Spleen (tissue), 11 donors: Measurements from ENCODE around the gene LRRC52. TPM values are rescaled to one million over a fixed set of nuclear protein-coding genes. Genes with fewer than 3 reads are reported as not detected.

Experiments
- DNase-seq: peaks from one replicate; pipeline ENCODE4 v3.0.0-alpha.2; 2020
- H3K27ac ChIP-seq, 8 donors: fragments of 200-600 bp; sonication (generic) in 7 of 8; 1 replicate in 4 of 8; 2 replicates in 4 of 8; pipeline versions ENCODE4 v1.5.0 to v1.8.0; 2016 to 2021; ENCODE audit warnings: inconsistent platforms in 4 of 8, mild to moderate bottlenecking in 4 of 8, moderate library complexity in 1 of 8
- H3K27me3 ChIP-seq, 7 donors: fragments of 200-600 bp; sonication (generic) in 6 of 7; replicated peaks in 1 of 7; 1 replicate in 4 of 7; 2 replicates in 3 of 7; pipeline versions ENCODE4 v1.5.0 to v1.8.0; 2016 to 2021; ENCODE audit warnings: inconsistent platforms in 3 of 7, mild to moderate bottlenecking in 1 of 7
- H3K36me3 ChIP-seq, 6 donors: fragments of 200-600 bp; sonication (generic) in 5 of 6; 1 replicate in 4 of 6; 2 replicates in 2 of 6; pipeline versions ENCODE4 v1.5.0 to v1.8.0; 2016 to 2021; ENCODE audit warnings: inconsistent platforms in 2 of 6
- H3K4me1 ChIP-seq, 6 donors: fragments of 200-600 bp; sonication (generic) in 5 of 6; 1 replicate in 3 of 6; 2 replicates in 3 of 6; pipeline versions ENCODE4 v1.5.0 to v1.8.0; 2016 to 2021; ENCODE audit warnings: inconsistent platforms in 3 of 6
- H3K4me3 ChIP-seq, 8 donors: fragments of 200-600 bp; sonication (generic) in 7 of 8; 1 replicate in 4 of 8; 2 replicates in 4 of 8; pipeline versions ENCODE4 v1.5.0 to v1.8.0; 2016 to 2021; ENCODE audit warnings: inconsistent platforms in 4 of 8, mild to moderate bottlenecking in 4 of 8, moderate library complexity in 2 of 8
- H3K9me3 ChIP-seq, 8 donors: fragments of 200-600 bp; sonication (generic) in 7 of 8; 1 replicate in 4 of 8; 2 replicates in 4 of 8; pipeline versions ENCODE4 v1.5.0 to v1.8.0; 2016 to 2021; ENCODE audit warnings: inconsistent platforms in 4 of 8
- POLR2A ChIP-seq, 3 donors: fragments of 450-650 bp; IDR thresholded peaks; one replicate each; pipeline ENCODE4 v1.5.1; 2017; ENCODE audit warnings: antibody characterized with exemption in 3 of 3, mild to moderate bottlenecking in 1 of 3
- POLR2AphosphoS5 ChIP-seq, 3 donors: sonication (generic); formaldehyde crosslinking; IDR thresholded peaks; one replicate each; pipeline ENCODE4 v1.5.1; 2017; ENCODE audit warnings: antibody characterized with exemption in 3 of 3
- WGBS, 5 donors: extraction: QIAGEN DNeasy Blood & Tissue Kit in 3 of 5; methylation state at CpG; one replicate each; pipeline versions ENCODE4 v1.1.5 to v1.1.7; 2013 to 2018; 5-methylcytosine and 5-hydroxymethylcytosine counted together
- intact Hi-C: fragments of 100-400 bp; cut with DNase I; formaldehyde crosslinking; loops from one replicate; pipeline ENCODE4 v1.15.0; 2023; ENCODE audit warnings: low total_unique reads
- polyA plus RNA-seq, 3 donors: library from polyadenylated mRNA; stranded (reverse); fragments of 200-250 nt; gene quantifications; one replicate each; pipeline ENCODE4 v1.2.1, GENCODE V29; 2013
- total RNA-seq, 7 donors: library from RNA; depleted of rRNA in 3 of 7; stranded (reverse); fragments of >200 nt in 3 of 7; fragmentation: NEBNext Ultra II Directional in 4 of 7; extraction: Animal tissue kit (Norgen Biotek cat#: 25700) in 4 of 7; gene quantifications; one replicate each; pipeline versions ENCODE4 v1.1.0 to v1.2.1, GENCODE V29; 2016 to 2021
- TF ChIP-seq, protein P1 (sequence below), 11 experiments: fragments of 200-600 bp in 7 of 11; fragments of 450-650 bp in 4 of 11; sonication (generic) in 4 of 11; IDR thresholded peaks in 8 of 11; conservative IDR thresholded peaks in 3 of 11; 1 replicate in 7 of 11; 2 replicates in 4 of 11; pipeline versions ENCODE4 v1.4.0 to v1.8.0; 2016 to 2021; ENCODE audit warnings: antibody characterized with exemption in 11 of 11, inconsistent platforms in 4 of 11, mild to moderate bottlenecking in 1 of 11
- donor health status: healthy with polysubstance abuse.
- donor health status: DM: no; HTN: no; CAD: no; lungs with moderate emphysema.
- donor health status: DM: no; HTN: no; CAD: no.
- donor health status: Bipolar disorder and iron deficiency.
- donor health status: healthy.
- donor health status: DM: no; HTN: no; CAD: no.
- donor health status: DM: yes; HTN: yes; CAD: no.

LRRC52 gene
- total and polyA plus RNA-seq, 10 donors: not detected

DNA sequence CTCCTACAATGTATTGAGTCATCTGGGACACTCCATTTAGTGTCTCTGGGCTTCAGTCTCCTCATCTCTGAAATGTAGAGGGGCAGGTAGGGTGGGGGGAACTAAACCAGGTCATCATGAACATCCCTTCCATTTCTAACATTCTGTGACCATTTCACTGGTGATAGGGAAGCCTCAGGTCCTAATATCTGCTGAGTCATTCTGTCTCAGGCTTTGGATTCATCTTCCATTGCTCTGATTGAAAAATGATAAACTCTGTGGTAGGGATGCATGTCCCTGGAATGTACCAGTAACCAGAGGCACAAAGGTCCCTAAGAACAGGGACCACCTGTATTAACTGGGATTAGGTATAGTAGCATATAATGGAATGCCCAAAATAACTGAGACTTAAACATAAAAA lies 36.2 kb upstream of the LRRC52 start:
- Histone ChIP-seq H3K27me3 (no peaks in the 10 kb centered on the region), H3K36me3 (no peaks in the 10 kb centered on the region), H3K4me1 (no peaks in the 10 kb centered on the region), H3K27ac (no peak overlapping the region), H3K4me3 (no peak overlapping the region), H3K9me3 (no peaks in the 10 kb centered on the region)
- intact Hi-C loops: no loop called here
- no peak for DNase-seq
- TF ChIP-seq, protein P1, sequence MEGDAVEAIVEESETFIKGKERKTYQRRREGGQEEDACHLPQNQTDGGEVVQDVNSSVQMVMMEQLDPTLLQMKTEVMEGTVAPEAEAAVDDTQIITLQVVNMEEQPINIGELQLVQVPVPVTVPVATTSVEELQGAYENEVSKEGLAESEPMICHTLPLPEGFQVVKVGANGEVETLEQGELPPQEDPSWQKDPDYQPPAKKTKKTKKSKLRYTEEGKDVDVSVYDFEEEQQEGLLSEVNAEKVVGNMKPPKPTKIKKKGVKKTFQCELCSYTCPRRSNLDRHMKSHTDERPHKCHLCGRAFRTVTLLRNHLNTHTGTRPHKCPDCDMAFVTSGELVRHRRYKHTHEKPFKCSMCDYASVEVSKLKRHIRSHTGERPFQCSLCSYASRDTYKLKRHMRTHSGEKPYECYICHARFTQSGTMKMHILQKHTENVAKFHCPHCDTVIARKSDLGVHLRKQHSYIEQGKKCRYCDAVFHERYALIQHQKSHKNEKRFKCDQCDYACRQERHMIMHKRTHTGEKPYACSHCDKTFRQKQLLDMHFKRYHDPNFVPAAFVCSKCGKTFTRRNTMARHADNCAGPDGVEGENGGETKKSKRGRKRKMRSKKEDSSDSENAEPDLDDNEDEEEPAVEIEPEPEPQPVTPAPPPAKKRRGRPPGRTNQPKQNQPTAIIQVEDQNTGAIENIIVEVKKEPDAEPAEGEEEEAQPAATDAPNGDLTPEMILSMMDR (IDR thresholded peaks at IDR 0.05 in 8 of 11, conservative IDR thresholded peaks at IDR 0.05 in 3 of 11): no peak
- no peak for TF ChIP-seq POLR2AphosphoS5 (IDR thresholded peaks at IDR 0.05)
- TF ChIP-seq POLR2A (IDR thresholded peaks at IDR 0.05): no peak

- peaks cover 0 to 6% (median 0%) of the 10 kb centered on the region in 7 donors for H3K27me3 ChIP-seq
- no peaks in the 10 kb centered on the region for H3K9me3 ChIP-seq
- DNase-seq: no peak
- intact Hi-C loops: no loop called here
- H3K27ac ChIP-seq: no peak overlapping the region
- H3K4me1 ChIP-seq: no peaks in the 10 kb centered on the region
- 81 to 95% (median 89%) methylated on average over 3 of the region's 3 CpGs for WGBS, 5 donors
- H3K36me3 ChIP-seq: no peaks in the 10 kb centered on the region
- TF ChIP-seq, protein P1 (IDR thresholded peaks at IDR 0.05 in 8 of 11, conservative IDR thresholded peaks at IDR 0.05 in 3 of 11): no peak
- TF ChIP-seq POLR2A (IDR thresholded peaks at IDR 0.05) (no peak), POLR2AphosphoS5 (IDR thresholded peaks at IDR 0.05) (no peak)
- H3K4me3 ChIP-seq: no peak overlapping the region
Observed at GRCh38 chr1:165508291-165508690, 35.5 kb upstream of the LRRC52 start.

DNA sequence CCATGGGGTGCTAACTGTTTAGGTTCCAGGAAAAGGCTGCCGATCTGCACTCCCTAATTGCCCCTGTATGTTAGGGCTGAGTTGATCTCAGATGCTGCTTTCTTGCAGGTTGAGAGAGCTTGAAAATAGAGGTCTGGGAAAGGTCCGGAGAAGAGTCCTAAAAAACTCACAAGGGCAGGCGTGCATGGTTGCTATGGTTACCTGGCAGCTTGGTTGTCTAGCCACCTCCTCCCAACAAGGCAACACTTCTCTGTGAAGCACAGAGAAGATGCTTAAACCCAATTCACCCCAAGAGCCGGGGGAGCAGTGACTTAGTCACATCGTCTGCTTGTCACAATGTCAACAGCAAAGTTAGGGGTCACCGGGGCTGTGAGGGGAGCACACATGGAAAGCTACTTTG lies 31.0 kb upstream of the LRRC52 start:
- no peaks in the 10 kb centered on the region for H3K4me1 ChIP-seq
- H3K9me3 ChIP-seq: no peaks in the 10 kb centered on the region
- intact Hi-C loops: no loop called here
- H3K27ac ChIP-seq: no peak overlapping the region
- H3K36me3 ChIP-seq: no peaks in the 10 kb centered on the region
- peaks cover 0 to 7% (median 0%) of the 10 kb centered on the region in 7 donors for H3K27me3 ChIP-seq
- TF ChIP-seq, protein P1 (IDR thresholded peaks at IDR 0.05 in 8 of 11, conservative IDR thresholded peaks at IDR 0.05 in 3 of 11): no peak
- no peak for TF ChIP-seq POLR2AphosphoS5 (IDR thresholded peaks at IDR 0.05)
- TF ChIP-seq POLR2A (IDR thresholded peaks at IDR 0.05): no peak
- H3K4me3 ChIP-seq: no peak overlapping the region
- no peak for DNase-seq
- WGBS, 5 donors: 60 to 70% (median 68%) methylated on average over 6 of the region's 6 CpGs

DNA sequence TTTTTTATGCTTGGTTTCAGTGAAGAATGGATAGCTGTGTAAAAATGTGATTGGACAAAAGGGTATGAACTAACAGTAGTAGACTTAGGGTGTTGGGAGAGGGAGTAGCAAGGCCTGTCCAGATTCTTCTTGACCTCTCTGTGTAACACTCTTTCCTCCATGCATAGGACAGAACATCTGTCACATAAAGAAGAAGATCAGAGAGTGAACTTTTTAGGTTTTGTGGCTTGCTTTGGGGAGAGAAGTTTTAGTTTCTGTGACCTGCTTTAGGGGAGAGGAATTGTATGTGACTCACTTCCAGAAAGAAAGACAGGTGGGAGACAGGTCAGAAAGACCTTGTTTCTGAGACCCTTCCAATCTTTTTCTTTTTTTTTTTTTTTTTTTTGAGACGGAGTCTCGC lies 27.3 kb upstream of the LRRC52 start:
- Histone ChIP-seq H3K4me1 (no peaks in the 10 kb centered on the region), H3K36me3 (no peaks in the 10 kb centered on the region), H3K27me3 (peaks cover 0 to 7% (median 0%) of the 10 kb centered on the region in 7 donors), H3K27ac (no peak overlapping the region), H3K4me3 (no peak overlapping the region), H3K9me3 (peaks cover 0 to 18% (median 4%) of the 10 kb centered on the region in 8 donors)
- no peak for TF ChIP-seq POLR2AphosphoS5 (IDR thresholded peaks at IDR 0.05)
- TF ChIP-seq, protein P1 (IDR thresholded peaks at IDR 0.05 in 8 of 11, conservative IDR thresholded peaks at IDR 0.05 in 3 of 11): no peak
- TF ChIP-seq POLR2A (IDR thresholded peaks at IDR 0.05): no peak
- intact Hi-C loops: no loop called here
- DNase-seq: no peak
- WGBS, 5 donors: 86 to 92% methylated on average over 2 of the region's 2 CpGs; no CpG with 5 or more reads in 3 of the 5 donors
